ENCODE data around the gene RAMP2.

GRCh38 chr17:42772945-42773289, 11.9 kb downstream of the RAMP2 start:
- TF ChIP-seq POLR2A (IDR thresholded peaks at IDR 0.05; ENCODE audit: low read length) (no peak), RFX5 (IDR thresholded peaks at IDR 0.05) (no peak), CHD4 (IDR thresholded peaks at IDR 0.05; ENCODE audit: borderline replicate concordance) (no peak), BHLHE40 (IDR thresholded peaks at IDR 0.05; ENCODE audit: low read depth, low read length) (no peak), CEBPB (IDR thresholded peaks at IDR 0.05) (no peak), CTCF (IDR thresholded peaks at IDR 0.05) (no peak; the same call in 2 of the 3 replicates), USF2 (IDR thresholded peaks at IDR 0.05) (no peak)

Data from A549 (cell line).